Measurements from ENCODE around the gene TGFA.

Gene TGFA

GRCh38 chr2:70546376-70546775 lies 7.2 kb downstream of the TGFA start:
- Histone ChIP-seq H2AFZ (ENCODE audit: low read length) (no peak overlapping the region), H2BK5ac (ENCODE audit: low read length) (no peak overlapping the region), H4K8ac (ENCODE audit: low read depth, low read length) (no peak overlapping the region), H3K27me3 (ENCODE audit: control insufficient read depth in 3 of 3, insufficient read depth in 3 of 3, low read depth in 1 of 3, low read length in 3 of 3) (peaks cover 0 to 27% (median 6%) of the 10 kb centered on the region in 3 experiments), H3K4me3 (ENCODE audit: low read length in 2 of 2) (no peak overlapping the region), H3K9ac (ENCODE audit: low read depth, low read length, poor library complexity) (no peak overlapping the region), H3K36me3 (replicated peaks in 1 of 2; ENCODE audit: control insufficient read depth in 2 of 2, insufficient read depth in 2 of 2, low read length in 2 of 2) (no peaks in the 10 kb centered on the region), H2BK15ac (ENCODE audit: low read length) (no peak overlapping the region), H4K91ac (ENCODE audit: low read depth, low read length, poor library complexity) (no peak overlapping the region), H2BK12ac (ENCODE audit: low read length) (no peak overlapping the region), H3K18ac (ENCODE audit: low read length) (no peak overlapping the region), H3K9me3 (replicated peaks in 1 of 2; ENCODE audit: control insufficient read depth in 2 of 2, insufficient read depth in 1 of 2, low read depth in 1 of 2, low read length in 2 of 2) (no peaks in the 10 kb centered on the region), H3K4ac (ENCODE audit: low read length) (no peak overlapping the region), H2AK5ac (ENCODE audit: low read depth, low read length) (no peak overlapping the region), H3K4me2 (ENCODE audit: insufficient read depth, low read length, poor library complexity, severe bottlenecking) (no peak overlapping the region), H3K23ac (ENCODE audit: low read depth, low read length, poor library complexity) (no peak overlapping the region), H3K27ac (replicated peaks; ENCODE audit: low read length) (no peak overlapping the region), H3K4me1 (ENCODE audit: control insufficient read depth in 2 of 2, insufficient read depth in 1 of 2, low read depth in 1 of 2, low read length in 2 of 2) (peaks cover 0 to 2% of the 10 kb centered on the region in 2 donors), H3K14ac (ENCODE audit: low read length) (no peak overlapping the region), H3K79me1 (ENCODE audit: low read depth, low read length) (no peaks in the 10 kb centered on the region), H2BK120ac (ENCODE audit: low read depth, low read length) (no peak overlapping the region)
- WGBS, 2 donors (ENCODE audit: extremely low coverage in 2 of 2, insufficient read length in 2 of 2, insufficient replicate concordance in 1 of 2) = no CpG with 5 or more reads among the region's 2 CpGs
- DNase-seq (ENCODE audit: low spot score) = no peak

- H3K79me1 ChIP-seq (ENCODE audit: low read depth, low read length) = no peaks in the 10 kb centered on the region
- WGBS, 2 donors (ENCODE audit: extremely low coverage in 2 of 2, insufficient read length in 2 of 2, insufficient replicate concordance in 1 of 2) = no CpG with 5 or more reads among the region's 8 CpGs
- no peak overlapping the region for H4K91ac ChIP-seq (ENCODE audit: low read depth, low read length, poor library complexity)
- no peak overlapping the region for H2AK5ac ChIP-seq (ENCODE audit: low read depth, low read length)
- peaks cover 0 to 5% (median 2%) of the 10 kb centered on the region in 3 experiments for H3K27me3 ChIP-seq (ENCODE audit: control insufficient read depth in 3 of 3, insufficient read depth in 3 of 3, low read depth in 1 of 3, low read length in 3 of 3)
- H4K8ac ChIP-seq (ENCODE audit: low read depth, low read length) = no peak overlapping the region
- no peak overlapping the region for H2AFZ ChIP-seq (ENCODE audit: low read length)
- H2BK12ac ChIP-seq (ENCODE audit: low read length) = no peak overlapping the region
- peaks cover 0 to 2% of the 10 kb centered on the region in 2 donors for H3K4me1 ChIP-seq (ENCODE audit: control insufficient read depth in 2 of 2, insufficient read depth in 1 of 2, low read depth in 1 of 2, low read length in 2 of 2)
- no peak overlapping the region for H3K14ac ChIP-seq (ENCODE audit: low read length)
- no peak overlapping the region for H3K4me2 ChIP-seq (ENCODE audit: insufficient read depth, low read length, poor library complexity, severe bottlenecking)
- no peak overlapping the region for H3K9ac ChIP-seq (ENCODE audit: low read depth, low read length, poor library complexity)
- no peak overlapping the region for H3K4me3 ChIP-seq (ENCODE audit: low read length in 2 of 2)
- no peak overlapping the region for H2BK5ac ChIP-seq (ENCODE audit: low read length)
- no peak overlapping the region for H3K27ac ChIP-seq (replicated peaks; ENCODE audit: low read length)
- H3K9me3 ChIP-seq (replicated peaks in 1 of 2; ENCODE audit: control insufficient read depth in 2 of 2, insufficient read depth in 1 of 2, low read depth in 1 of 2, low read length in 2 of 2) = peaks cover 0 to 1% of the 10 kb centered on the region in 2 donors
- H2BK120ac ChIP-seq (ENCODE audit: low read depth, low read length) = no peak overlapping the region
- H2BK15ac ChIP-seq (ENCODE audit: low read length) = no peak overlapping the region
- H3K36me3 ChIP-seq (replicated peaks in 1 of 2; ENCODE audit: control insufficient read depth in 2 of 2, insufficient read depth in 2 of 2, low read length in 2 of 2) = no peaks in the 10 kb centered on the region
- DNase-seq (ENCODE audit: low spot score) = no peak
- no peak overlapping the region for H3K23ac ChIP-seq (ENCODE audit: low read depth, low read length, poor library complexity)
- no peak overlapping the region for H3K18ac ChIP-seq (ENCODE audit: low read length)
- H3K4ac ChIP-seq (ENCODE audit: low read length) = no peak overlapping the region
Measured at GRCh38 chr2:70541481-70542020, 12.1 kb downstream of the TGFA start.

GRCh38 chr2:70537840-70538239 lies 15.8 kb downstream of the TGFA start:
- Histone ChIP-seq H3K4me1 (ENCODE audit: control insufficient read depth in 2 of 2, insufficient read depth in 1 of 2, low read depth in 1 of 2, low read length in 2 of 2) (peaks cover 0 to 2% of the 10 kb centered on the region in 2 donors), H2BK12ac (ENCODE audit: low read length) (no peak overlapping the region), H3K4me3 (ENCODE audit: low read length in 2 of 2) (no peak overlapping the region), H3K27me3 (ENCODE audit: control insufficient read depth in 3 of 3, insufficient read depth in 3 of 3, low read depth in 1 of 3, low read length in 3 of 3) (peaks cover 0 to 8% (median 2%) of the 10 kb centered on the region in 3 experiments), H3K4ac (ENCODE audit: low read length) (no peak overlapping the region), H2BK5ac (ENCODE audit: low read length) (no peak overlapping the region), H3K9me3 (replicated peaks in 1 of 2; ENCODE audit: control insufficient read depth in 2 of 2, insufficient read depth in 1 of 2, low read depth in 1 of 2, low read length in 2 of 2) (peaks cover 0 to 1% of the 10 kb centered on the region in 2 donors), H3K14ac (ENCODE audit: low read length) (no peak overlapping the region), H3K27ac (replicated peaks; ENCODE audit: low read length) (no peak overlapping the region), H3K23ac (ENCODE audit: low read depth, low read length, poor library complexity) (no peak overlapping the region), H2BK15ac (ENCODE audit: low read length) (no peak overlapping the region), H3K18ac (ENCODE audit: low read length) (no peak overlapping the region), H3K36me3 (replicated peaks in 1 of 2; ENCODE audit: control insufficient read depth in 2 of 2, insufficient read depth in 2 of 2, low read length in 2 of 2) (no peaks in the 10 kb centered on the region), H3K4me2 (ENCODE audit: insufficient read depth, low read length, poor library complexity, severe bottlenecking) (no peak overlapping the region), H2AFZ (ENCODE audit: low read length) (no peak overlapping the region), H2AK5ac (ENCODE audit: low read depth, low read length) (no peak overlapping the region), H4K91ac (ENCODE audit: low read depth, low read length, poor library complexity) (no peak overlapping the region), H3K79me1 (ENCODE audit: low read depth, low read length) (no peaks in the 10 kb centered on the region), H3K9ac (ENCODE audit: low read depth, low read length, poor library complexity) (no peak overlapping the region), H2BK120ac (ENCODE audit: low read depth, low read length) (no peak overlapping the region), H4K8ac (ENCODE audit: low read depth, low read length) (no peak overlapping the region)
- DNase-seq (ENCODE audit: low spot score) = no peak
- WGBS, 2 donors (ENCODE audit: extremely low coverage in 2 of 2, insufficient read length in 2 of 2, insufficient replicate concordance in 1 of 2) = no CpG with 5 or more reads among the region's 1 CpG

GRCh38 chr2:70536517-70537055 lies 17.0 kb downstream of the TGFA start:
- Histone ChIP-seq H3K27me3 (ENCODE audit: control insufficient read depth in 3 of 3, insufficient read depth in 3 of 3, low read depth in 1 of 3, low read length in 3 of 3) (peaks cover 0 to 8% (median 2%) of the 10 kb centered on the region in 3 experiments), H3K9me3 (replicated peaks in 1 of 2; ENCODE audit: control insufficient read depth in 2 of 2, insufficient read depth in 1 of 2, low read depth in 1 of 2, low read length in 2 of 2) (peaks cover 0 to 1% of the 10 kb centered on the region in 2 donors), H3K4me2 (ENCODE audit: insufficient read depth, low read length, poor library complexity, severe bottlenecking) (no peak overlapping the region), H2AK5ac (ENCODE audit: low read depth, low read length) (no peak overlapping the region), H3K27ac (replicated peaks; ENCODE audit: low read length) (no peak overlapping the region), H2AFZ (ENCODE audit: low read length) (no peak overlapping the region), H3K9ac (ENCODE audit: low read depth, low read length, poor library complexity) (no peak overlapping the region), H2BK5ac (ENCODE audit: low read length) (no peak overlapping the region), H3K4me1 (ENCODE audit: control insufficient read depth in 2 of 2, insufficient read depth in 1 of 2, low read depth in 1 of 2, low read length in 2 of 2) (peaks cover 0 to 3% of the 10 kb centered on the region in 2 donors), H2BK15ac (ENCODE audit: low read length) (no peak overlapping the region), H2BK120ac (ENCODE audit: low read depth, low read length) (no peak overlapping the region), H3K79me1 (ENCODE audit: low read depth, low read length) (no peaks in the 10 kb centered on the region), H3K36me3 (replicated peaks in 1 of 2; ENCODE audit: control insufficient read depth in 2 of 2, insufficient read depth in 2 of 2, low read length in 2 of 2) (no peaks in the 10 kb centered on the region), H4K91ac (ENCODE audit: low read depth, low read length, poor library complexity) (no peak overlapping the region), H3K4me3 (ENCODE audit: low read length in 2 of 2) (no peak overlapping the region), H3K14ac (ENCODE audit: low read length) (no peak overlapping the region), H3K18ac (ENCODE audit: low read length) (no peak overlapping the region), H3K23ac (ENCODE audit: low read depth, low read length, poor library complexity) (no peak overlapping the region), H4K8ac (ENCODE audit: low read depth, low read length) (no peak overlapping the region), H2BK12ac (ENCODE audit: low read length) (no peak overlapping the region), H3K4ac (ENCODE audit: low read length) (no peak overlapping the region)
- DNase-seq (ENCODE audit: low spot score) = no peak
- no CpG with 5 or more reads among the region's 2 CpGs for WGBS, 2 donors (ENCODE audit: extremely low coverage in 2 of 2, insufficient read length in 2 of 2, insufficient replicate concordance in 1 of 2)
